Mesothelial cell of epicardium (in vitro differentiated cells): ENCODE measurements around the gene CUTA. TPM values are rescaled to one million over a fixed set of nuclear protein-coding genes. Genes with fewer than 3 reads are reported as not detected.

ENCODE experiments used
- DNase-seq, 2 experiments: peaks; one replicate each; pipeline ENCODE4 v3.0.0; 2021; ENCODE audit warnings: low spot score in 2 of 2; ENCODE audit not compliant: unreplicated experiment in 2 of 2
- H3K27ac Mint-ChIP-seq: 2 replicates; pipeline ENCODE4 v1.8.0; 2021; ENCODE audit warnings: mixed read lengths
- H3K27me3 Mint-ChIP-seq: 2 replicates; pipeline ENCODE4 v1.8.0; 2021; ENCODE audit warnings: low read depth, mixed read lengths
- H3K36me3 Mint-ChIP-seq: 2 replicates; pipeline ENCODE4 v1.8.0; 2021; ENCODE audit warnings: mixed read lengths
- H3K4me1 Mint-ChIP-seq: 2 replicates; pipeline ENCODE4 v1.8.0; 2021; ENCODE audit warnings: mixed read lengths
- H3K4me3 Mint-ChIP-seq: 2 replicates; pipeline ENCODE4 v1.8.0; 2021; ENCODE audit warnings: mild to moderate bottlenecking, moderate library complexity, mixed read lengths
- H3K9me3 Mint-ChIP-seq: 2 replicates; pipeline ENCODE4 v1.8.0; 2021; ENCODE audit warnings: mixed read lengths
- total RNA-seq: library from RNA; stranded (reverse); gene quantifications from 3 replicates; pipeline ENCODE4 v1.2.1, GENCODE V29; 2021
- TF ChIP-seq, protein P1 (sequence below): fragments of 200-600 bp; sonication (generic); IDR thresholded peaks from one replicate; pipeline ENCODE4 v1.5.0; 2021; ENCODE audit warnings: antibody characterized with exemption; ENCODE audit not compliant: unreplicated experiment

The CUTA gene
- total RNA-seq, 1 donor from 2014 or later, result 239 TPM

DNA sequence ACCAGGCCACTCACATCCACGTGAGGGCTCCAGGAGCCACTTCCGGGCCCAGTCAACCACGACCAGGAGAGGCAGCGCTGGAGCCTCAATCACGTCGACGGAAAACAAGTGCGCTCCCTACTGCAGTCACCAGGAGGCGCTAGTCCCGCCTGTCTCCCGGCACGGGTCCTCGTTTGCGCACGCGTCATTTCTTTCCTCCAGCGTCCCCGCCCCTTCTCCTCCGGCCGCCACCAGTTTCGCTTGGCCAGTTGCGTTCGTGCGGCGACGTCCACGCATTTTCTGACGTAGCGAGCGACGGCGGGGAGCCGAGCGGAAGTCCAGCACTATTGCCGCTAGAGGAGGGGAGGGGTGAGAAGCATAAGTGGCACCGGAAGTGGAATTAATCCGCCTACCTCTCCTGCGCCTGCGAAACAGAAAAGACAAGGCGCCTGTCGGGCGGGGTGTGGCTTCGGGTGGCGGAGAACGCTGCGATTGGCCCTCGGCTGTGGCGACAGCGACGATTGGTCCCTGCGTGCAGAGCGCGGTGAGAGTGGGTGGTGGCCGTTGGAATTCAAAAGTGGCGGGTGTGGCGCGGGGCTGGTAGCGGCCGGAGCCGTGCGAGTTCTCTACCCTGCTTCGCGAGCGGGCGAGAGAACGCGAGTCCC, 26.5 kb downstream of the CUTA start, which contains the start of gene KIFC1:
Gene KIFC1 (plus strand): TSS at position 546 of the 644 bp plus-strand sequence. CDS start 163 bp downstream, outside the sequence.
- H3K27ac Mint-ChIP-seq, result peak within 1 kb of the TSS; percentile 97
- TF ChIP-seq, protein P1, sequence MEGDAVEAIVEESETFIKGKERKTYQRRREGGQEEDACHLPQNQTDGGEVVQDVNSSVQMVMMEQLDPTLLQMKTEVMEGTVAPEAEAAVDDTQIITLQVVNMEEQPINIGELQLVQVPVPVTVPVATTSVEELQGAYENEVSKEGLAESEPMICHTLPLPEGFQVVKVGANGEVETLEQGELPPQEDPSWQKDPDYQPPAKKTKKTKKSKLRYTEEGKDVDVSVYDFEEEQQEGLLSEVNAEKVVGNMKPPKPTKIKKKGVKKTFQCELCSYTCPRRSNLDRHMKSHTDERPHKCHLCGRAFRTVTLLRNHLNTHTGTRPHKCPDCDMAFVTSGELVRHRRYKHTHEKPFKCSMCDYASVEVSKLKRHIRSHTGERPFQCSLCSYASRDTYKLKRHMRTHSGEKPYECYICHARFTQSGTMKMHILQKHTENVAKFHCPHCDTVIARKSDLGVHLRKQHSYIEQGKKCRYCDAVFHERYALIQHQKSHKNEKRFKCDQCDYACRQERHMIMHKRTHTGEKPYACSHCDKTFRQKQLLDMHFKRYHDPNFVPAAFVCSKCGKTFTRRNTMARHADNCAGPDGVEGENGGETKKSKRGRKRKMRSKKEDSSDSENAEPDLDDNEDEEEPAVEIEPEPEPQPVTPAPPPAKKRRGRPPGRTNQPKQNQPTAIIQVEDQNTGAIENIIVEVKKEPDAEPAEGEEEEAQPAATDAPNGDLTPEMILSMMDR, result peak; percentile 94
- H3K9me3 Mint-ChIP-seq, result no peaks in the 10 kb centered on the region
- H3K4me3 Mint-ChIP-seq, result peak within 1 kb of the TSS; percentile 83
- DNase-seq, result peak; percentile 98 to 99
- H3K27me3 Mint-ChIP-seq, result no peaks in the 10 kb centered on the region
- H3K36me3 Mint-ChIP-seq, result no peaks in the 10 kb centered on the region
- H3K4me1 Mint-ChIP-seq, result peaks cover 35% of the 10 kb centered on the region

DNA sequence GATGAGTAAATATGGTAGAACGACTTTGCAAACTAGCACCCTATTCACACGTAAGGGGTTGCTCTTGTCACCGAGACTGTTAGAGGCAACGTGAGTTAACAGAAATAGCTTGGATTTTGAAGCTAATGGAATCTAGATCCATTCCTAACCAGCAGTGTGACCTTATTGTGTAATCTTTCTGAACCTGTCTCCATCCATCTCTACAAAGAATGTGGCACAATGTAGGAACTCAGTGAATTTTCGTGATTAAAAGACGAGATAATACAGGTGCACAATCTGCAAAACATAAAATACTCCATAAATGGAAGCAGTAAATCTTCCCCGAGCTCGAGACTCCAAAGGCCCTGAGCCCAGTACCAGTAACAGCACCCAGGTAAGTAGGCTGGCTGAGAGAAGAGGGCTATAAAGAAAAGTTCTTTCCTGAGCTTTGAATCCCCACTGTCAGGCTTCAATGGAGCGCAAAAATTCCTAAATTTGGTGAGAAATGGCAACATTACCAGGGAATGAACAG, 27.1 kb downstream of the CUTA start:
- Mint-ChIP-seq H3K36me3 (no peaks in the 10 kb centered on the region), H3K4me3 (peak overlapping the region; percentile 83), H3K9me3 (no peaks in the 10 kb centered on the region), H3K27ac (peak overlapping the region; percentile 97), H3K27me3 (no peaks in the 10 kb centered on the region), H3K4me1 (peaks cover 35% of the 10 kb centered on the region)
- TF ChIP-seq, protein P1, result no peak
- no peak for DNase-seq

DNA sequence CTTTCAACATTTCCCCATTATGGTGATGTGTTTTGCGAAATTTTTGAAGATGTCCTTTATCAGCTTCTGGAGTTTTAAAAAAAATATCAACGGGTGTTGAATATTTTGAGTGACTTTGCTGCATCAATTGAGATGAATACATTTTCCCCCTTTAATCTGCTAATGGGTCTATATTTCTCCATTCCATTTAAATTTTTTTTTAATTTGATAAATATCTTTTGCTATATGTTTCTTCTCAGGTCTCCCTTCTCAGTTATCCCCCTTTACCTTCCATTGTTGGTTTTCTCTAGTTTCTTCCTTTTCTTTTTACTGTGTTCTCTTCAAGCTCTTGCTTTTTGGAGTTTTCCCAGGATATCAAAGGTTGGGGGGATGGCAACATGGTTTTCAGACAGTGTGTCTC, 27.7 kb downstream of the CUTA start:
- Mint-ChIP-seq H3K9me3 (no peaks in the 10 kb centered on the region), H3K27ac (peak overlapping the region; percentile 97), H3K4me1 (peaks cover 32% of the 10 kb centered on the region), H3K27me3 (no peaks in the 10 kb centered on the region), H3K4me3 (no peak overlapping the region), H3K36me3 (no peaks in the 10 kb centered on the region)
- no peak for DNase-seq
- TF ChIP-seq, protein P1, result no peak

DNA sequence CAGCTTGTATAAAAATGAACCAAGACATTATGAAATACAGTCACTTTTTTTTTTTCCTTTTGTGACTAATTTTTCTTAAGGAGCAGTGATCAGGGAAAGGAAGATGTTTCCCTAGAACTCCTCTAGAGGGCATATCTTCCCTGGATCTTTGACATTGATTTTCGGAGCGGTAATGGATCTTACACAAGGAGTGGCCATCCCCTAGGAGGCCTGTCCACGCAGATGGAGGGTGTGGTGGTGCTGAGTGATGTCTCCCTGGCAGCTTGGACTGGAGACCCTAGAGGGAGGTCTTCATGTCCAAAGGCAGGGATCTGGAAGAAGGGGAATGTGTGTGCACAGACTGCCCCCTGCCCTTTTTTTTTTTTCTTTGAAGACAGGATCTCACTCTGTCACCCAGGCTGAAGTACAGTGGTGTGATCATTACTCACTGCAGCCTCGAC, 33.3 kb downstream of the CUTA start:
- no peak overlapping the region for H3K27ac Mint-ChIP-seq
- H3K4me3 Mint-ChIP-seq, result no peak overlapping the region
- H3K4me1 Mint-ChIP-seq, result peaks cover 2% of the 10 kb centered on the region
- no peaks in the 10 kb centered on the region for H3K36me3 Mint-ChIP-seq
- H3K9me3 Mint-ChIP-seq, result no peaks in the 10 kb centered on the region
- H3K27me3 Mint-ChIP-seq, result no peaks in the 10 kb centered on the region
- DNase-seq, result no peak
- TF ChIP-seq, protein P1, result no peak

DNA sequence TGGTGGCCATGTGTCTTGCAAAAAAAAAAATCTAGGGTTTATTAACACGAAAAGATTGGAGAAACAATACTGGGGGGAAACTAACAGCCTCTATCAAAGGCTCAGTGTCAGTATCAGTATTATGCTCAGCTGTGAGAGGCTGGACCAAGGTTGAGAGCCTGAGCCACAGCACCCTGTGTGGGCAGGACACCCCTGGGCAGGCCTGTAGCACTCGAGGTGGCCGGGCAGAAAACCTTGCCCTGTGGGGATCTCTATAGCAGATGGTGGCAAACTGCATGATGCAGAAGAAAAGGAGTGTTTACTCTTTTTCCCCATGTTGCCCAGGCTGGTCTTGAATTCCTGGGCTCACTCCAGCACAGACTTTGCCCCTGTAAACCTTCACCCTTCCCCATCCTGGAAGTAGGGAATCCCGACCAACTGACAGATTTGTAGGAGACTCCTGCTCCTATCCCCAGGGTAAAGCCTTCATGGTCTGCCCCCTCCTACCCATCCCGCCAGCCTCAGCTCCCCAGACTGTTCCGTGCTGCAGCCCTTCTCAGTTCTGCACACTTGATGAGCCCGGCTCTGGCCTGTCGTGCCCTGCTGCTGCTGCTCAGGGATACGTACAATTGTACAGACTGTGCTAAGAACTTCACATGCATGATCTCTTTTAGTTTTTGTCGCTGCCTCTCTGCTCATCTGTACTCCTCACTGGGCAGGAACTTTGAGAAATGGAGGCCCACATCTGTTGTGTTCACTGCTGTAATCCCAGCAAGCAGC, 34.3 kb downstream of the CUTA start:
- Mint-ChIP-seq H3K9me3 (no peaks in the 10 kb centered on the region), H3K4me1 (peaks cover 2% of the 10 kb centered on the region), H3K27ac (no peak overlapping the region), H3K27me3 (no peaks in the 10 kb centered on the region), H3K4me3 (no peak overlapping the region), H3K36me3 (no peaks in the 10 kb centered on the region)
- DNase-seq, result no peak
- TF ChIP-seq, protein P1, result no peak
